PC-9 (cell line): ENCODE results near the gene PI4KA. TPM values are rescaled to one million over a fixed set of nuclear protein-coding genes. Genes with fewer than 3 reads are reported as not detected.

ENCODE experiments used
- BruUV-seq: library from RNA; stranded (reverse); fragments of 400-500 nt; replicated peaks from 2 replicates; lab custom pipeline; 2021; lab: Mats Ljungman, UMichigan
- CTCF ChIA-PET: fragments of 300-600 bp; sonication (Branson Sonifier 250); formaldehyde crosslinking; loops from one replicate; lab custom pipeline; 2022; ENCODE audit warnings: antibody characterized with exemption; lab: Charles Lee
- POLR2A ChIA-PET: fragments of 300-600 bp; sonication (Branson Sonifier 250); formaldehyde crosslinking; loops from one replicate; lab custom pipeline; 2022; ENCODE audit warnings: antibody characterized with exemption; ENCODE audit not compliant: unreplicated experiment; lab: Charles Lee
- DNase-seq, 2 experiments: peaks; one replicate each; pipeline versions ENCODE4 v3.0.0 to v3.0.0-alpha.2; 2015 to 2022; ENCODE audit warnings: mixed read lengths in 1 of 2
- H2AFZ ChIP-seq: fragments of 200-600 bp; sonication (generic); 2 replicates; pipeline ENCODE4 v1.8.1; 2017; ENCODE audit warnings: antibody characterized with exemption
- H3F3A ChIP-seq: fragments of 200-600 bp; sonication (generic); 2 replicates; pipeline ENCODE4 v1.8.1; 2017; ENCODE audit warnings: antibody characterized with exemption, mild to moderate bottlenecking, low read depth; ENCODE audit not compliant: insufficient read depth
- H3K27ac ChIP-seq: fragments of 200-600 bp; sonication (generic); 2 replicates; pipeline ENCODE4 v1.6.1; 2016; ENCODE audit warnings: mixed run types
- H3K27me3 ChIP-seq: fragments of 200-600 bp; sonication (generic); 2 replicates; pipeline ENCODE4 v1.6.1; 2016; ENCODE audit warnings: low read depth, mixed run types; ENCODE audit not compliant: insufficient read depth
- H3K36me3 ChIP-seq: fragments of 200-600 bp; sonication (generic); 2 replicates; pipeline ENCODE4 v1.6.1; 2016; ENCODE audit warnings: low read depth, mixed run types
- H3K4me1 ChIP-seq: fragments of 200-600 bp; sonication (generic); replicated peaks from 2 replicates; pipeline ENCODE4 v1.6.1; 2016; ENCODE audit warnings: mixed run types; ENCODE audit not compliant: insufficient read depth
- H3K4me2 ChIP-seq: fragments of 200-600 bp; sonication (generic); 2 replicates; pipeline ENCODE4 v1.6.1; 2017; ENCODE audit warnings: mixed run types
- H3K4me3 ChIP-seq: fragments of 200-600 bp; sonication (generic); 2 replicates; pipeline ENCODE4 v1.6.1; 2016; ENCODE audit warnings: mixed run types
- H3K79me2 ChIP-seq: fragments of 200-600 bp; sonication (generic); 2 replicates; pipeline ENCODE4 v1.6.1; 2017; ENCODE audit warnings: low read depth, mixed run types
- H3K9me2 ChIP-seq: fragments of 200-600 bp; sonication (generic); 2 replicates; pipeline ENCODE4 v1.8.1; 2017; ENCODE audit warnings: mild to moderate bottlenecking; ENCODE audit not compliant: insufficient read depth
- H3K9me3 ChIP-seq: fragments of 200-600 bp; sonication (generic); 2 replicates; pipeline ENCODE4 v1.8.1; 2016; ENCODE audit warnings: low read depth; ENCODE audit not compliant: insufficient read depth
- H4K20me1 ChIP-seq: fragments of 200-600 bp; sonication (generic); 2 replicates; pipeline ENCODE4 v1.8.1; 2017; ENCODE audit not compliant: insufficient read depth
- EZH2 ChIP-seq: fragments of 200-600 bp; sonication (generic); IDR thresholded peaks from 2 replicates; pipeline ENCODE4 v1.8.0; 2017; ENCODE audit warnings: antibody characterized with exemption, low read depth
- intact Hi-C: fragments of 100-400 bp; cut with micrococcal nuclease; formaldehyde crosslinking; loops from one replicate; pipeline ENCODE4 v1.10.0; 2022; ENCODE audit not compliant: unreplicated experiment
- total RNA-seq: library from RNA; stranded (reverse); gene quantifications from 2 replicates; pipeline ENCODE4 v1.2.3, GENCODE V29; 2021
- TF ChIP-seq, protein P1 (sequence below): fragments of 200-600 bp; sonication (generic); conservative IDR thresholded peaks from 2 replicates; pipeline ENCODE4 v1.6.1; 2017; ENCODE audit warnings: mixed run types, antibody characterized with exemption, mild to moderate bottlenecking, moderate library complexity

The PI4KA gene
- total RNA-seq, 1 experiment from 2014 or later = 27.9 TPM

DNA sequence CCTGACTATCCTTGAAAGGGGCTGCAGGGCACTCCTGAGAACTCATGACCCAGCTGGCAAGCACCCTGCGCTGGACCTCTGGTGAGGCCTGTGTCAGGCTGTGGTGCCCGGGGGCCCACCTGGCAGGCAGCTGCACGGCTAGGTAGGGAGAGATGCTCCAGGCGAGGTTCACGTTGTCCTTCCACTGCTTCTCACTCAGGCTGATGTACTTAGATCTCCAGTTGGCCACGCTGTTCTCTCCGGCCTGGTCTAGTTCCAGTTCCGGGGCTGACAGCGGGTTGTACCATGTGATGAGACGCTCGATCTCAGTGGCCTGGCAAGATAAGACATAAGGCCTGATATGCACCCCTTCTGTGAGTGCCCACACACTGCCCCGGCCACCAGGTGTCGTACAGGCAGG lies 129.4 kb downstream of the PI4KA start:
- intact Hi-C loops = loop anchor here (2.0 kb wide), 1 partner anchor 56 kb away; no protein-coding TSS in a partner anchor
- BruUV-seq = no TSS peak
- no peaks in the 10 kb centered on the region for H3K36me3 ChIP-seq
- H4K20me1 ChIP-seq = no peaks in the 10 kb centered on the region
- H3K4me3 ChIP-seq = no peak overlapping the region
- H3F3A ChIP-seq = no peaks in the 10 kb centered on the region
- no peak for TF ChIP-seq EZH2
- TF ChIP-seq, protein P1, sequence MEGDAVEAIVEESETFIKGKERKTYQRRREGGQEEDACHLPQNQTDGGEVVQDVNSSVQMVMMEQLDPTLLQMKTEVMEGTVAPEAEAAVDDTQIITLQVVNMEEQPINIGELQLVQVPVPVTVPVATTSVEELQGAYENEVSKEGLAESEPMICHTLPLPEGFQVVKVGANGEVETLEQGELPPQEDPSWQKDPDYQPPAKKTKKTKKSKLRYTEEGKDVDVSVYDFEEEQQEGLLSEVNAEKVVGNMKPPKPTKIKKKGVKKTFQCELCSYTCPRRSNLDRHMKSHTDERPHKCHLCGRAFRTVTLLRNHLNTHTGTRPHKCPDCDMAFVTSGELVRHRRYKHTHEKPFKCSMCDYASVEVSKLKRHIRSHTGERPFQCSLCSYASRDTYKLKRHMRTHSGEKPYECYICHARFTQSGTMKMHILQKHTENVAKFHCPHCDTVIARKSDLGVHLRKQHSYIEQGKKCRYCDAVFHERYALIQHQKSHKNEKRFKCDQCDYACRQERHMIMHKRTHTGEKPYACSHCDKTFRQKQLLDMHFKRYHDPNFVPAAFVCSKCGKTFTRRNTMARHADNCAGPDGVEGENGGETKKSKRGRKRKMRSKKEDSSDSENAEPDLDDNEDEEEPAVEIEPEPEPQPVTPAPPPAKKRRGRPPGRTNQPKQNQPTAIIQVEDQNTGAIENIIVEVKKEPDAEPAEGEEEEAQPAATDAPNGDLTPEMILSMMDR = no peak
- ChIA-PET POLR2A (no interaction called here), CTCF (no interaction called here)
- H3K79me2 ChIP-seq = no peaks in the 10 kb centered on the region
- H3K4me1 ChIP-seq = no peaks in the 10 kb centered on the region
- H3K27ac ChIP-seq = no peak overlapping the region
- H3K9me2 ChIP-seq = no peaks in the 10 kb centered on the region
- DNase-seq = no peak
- H3K4me2 ChIP-seq = no peak overlapping the region
- no peak overlapping the region for H2AFZ ChIP-seq
- H3K9me3 ChIP-seq = no peaks in the 10 kb centered on the region
- H3K27me3 ChIP-seq = no peaks in the 10 kb centered on the region

DNA sequence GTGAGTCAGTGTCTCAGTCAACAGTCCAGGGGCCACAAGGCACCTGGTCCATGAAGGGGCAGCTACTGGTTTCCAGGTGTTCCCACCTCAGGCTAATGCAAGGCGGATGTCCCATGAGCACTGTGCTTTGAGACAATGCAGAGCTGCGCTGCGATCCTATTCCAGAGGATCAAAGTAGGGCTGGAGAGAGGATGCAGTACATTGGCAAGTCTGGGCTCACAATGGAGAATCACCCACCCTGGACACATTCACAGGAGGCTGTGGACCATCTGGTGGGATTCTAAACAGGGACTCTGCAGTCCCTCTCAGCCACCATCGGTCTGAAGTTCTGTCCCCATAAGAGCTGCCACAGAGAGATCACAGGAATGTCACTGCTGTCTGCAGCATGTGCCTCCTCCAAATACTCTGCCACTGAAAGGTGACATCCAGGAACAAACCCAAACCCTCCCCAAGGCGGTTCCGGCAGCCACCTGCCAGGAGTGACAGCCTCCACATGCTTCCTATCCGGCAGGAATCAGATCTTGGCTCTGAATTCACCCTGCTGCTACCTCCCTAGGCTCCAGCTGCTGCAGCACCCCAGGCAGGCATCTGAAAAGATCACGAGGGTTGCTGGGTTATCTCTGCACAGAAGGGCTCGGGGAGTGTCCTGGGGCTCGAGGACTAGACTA lies 130.0 kb downstream of the PI4KA start:
- TF ChIP-seq, protein P1 = no peak
- no peak for TF ChIP-seq EZH2
- H3K4me2 ChIP-seq = no peak overlapping the region
- no peaks in the 10 kb centered on the region for H3K36me3 ChIP-seq
- no peaks in the 10 kb centered on the region for H3K9me2 ChIP-seq
- no TSS peak for BruUV-seq
- H3K4me1 ChIP-seq = no peaks in the 10 kb centered on the region
- H3K79me2 ChIP-seq = no peaks in the 10 kb centered on the region
- H3K9me3 ChIP-seq = no peaks in the 10 kb centered on the region
- DNase-seq = no peak
- CTCF ChIA-PET = no interaction called here
- intact Hi-C loops = loop anchor here (2.0 kb wide), 1 partner anchor 56 kb away; no protein-coding TSS in a partner anchor
- POLR2A ChIA-PET = no interaction called here
- H4K20me1 ChIP-seq = no peaks in the 10 kb centered on the region
- H3K27me3 ChIP-seq = no peaks in the 10 kb centered on the region
- H2AFZ ChIP-seq = no peak overlapping the region
- no peaks in the 10 kb centered on the region for H3F3A ChIP-seq
- H3K4me3 ChIP-seq = no peak overlapping the region
- H3K27ac ChIP-seq = no peak overlapping the region

DNA sequence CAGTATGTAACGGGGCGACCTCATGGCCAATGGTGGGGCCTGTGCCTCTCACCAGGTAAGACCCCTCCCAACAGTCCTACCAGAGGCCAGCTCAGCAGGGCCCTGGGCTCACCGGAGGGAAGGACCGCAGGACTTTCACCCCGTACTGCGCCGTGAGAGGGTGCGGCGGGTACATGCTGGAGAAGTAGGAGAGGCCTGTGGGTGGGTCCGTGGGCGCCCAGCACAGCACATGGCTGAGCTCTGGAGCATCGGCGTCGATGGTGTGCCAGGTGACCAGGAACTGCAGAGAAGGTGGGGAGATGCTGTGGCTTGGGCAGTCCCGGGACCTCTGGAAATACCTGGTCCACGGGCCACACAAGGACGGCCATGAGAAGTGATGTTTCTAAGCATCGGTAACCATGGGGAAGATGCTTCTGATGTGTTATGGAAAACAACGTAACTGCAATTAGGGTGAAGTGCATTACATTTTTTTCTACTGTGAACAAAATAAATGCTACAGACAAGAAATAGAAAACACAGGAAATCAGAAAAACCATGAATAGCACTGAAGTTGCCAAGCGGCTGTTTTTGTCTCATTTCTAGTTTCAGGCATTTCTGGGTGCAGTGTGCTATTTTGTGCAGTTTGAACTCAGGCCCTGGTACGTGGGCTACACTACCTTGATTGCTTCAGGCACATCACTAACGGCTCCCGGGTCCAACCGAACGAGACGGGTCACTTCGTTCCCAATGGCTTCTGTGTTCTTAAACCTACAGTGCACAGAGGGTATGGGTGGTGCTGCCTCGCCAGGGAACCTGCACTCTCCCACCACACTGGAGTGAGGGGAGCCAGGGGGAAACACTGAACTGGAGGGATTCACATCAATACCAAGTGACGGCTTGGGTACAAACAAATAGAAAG lies 131.2 kb downstream of the PI4KA start:
- no peak for DNase-seq
- TF ChIP-seq, protein P1 = no peak
- TF ChIP-seq EZH2 = no peak
- Histone ChIP-seq H3F3A (no peaks in the 10 kb centered on the region), H3K27ac (no peak overlapping the region), H4K20me1 (no peaks in the 10 kb centered on the region), H3K36me3 (no peaks in the 10 kb centered on the region), H3K4me2 (no peak overlapping the region), H3K9me2 (no peaks in the 10 kb centered on the region), H3K4me3 (no peak overlapping the region), H2AFZ (no peak overlapping the region), H3K9me3 (no peaks in the 10 kb centered on the region), H3K27me3 (no peaks in the 10 kb centered on the region), H3K79me2 (no peaks in the 10 kb centered on the region), H3K4me1 (no peaks in the 10 kb centered on the region)
- CTCF ChIA-PET = no interaction called here
- intact Hi-C loops = loop anchor here (2.0 kb wide), 1 partner anchor 57 kb away; no protein-coding TSS in a partner anchor
- POLR2A ChIA-PET = no interaction called here
- BruUV-seq = no TSS peak
